ENCODE measurements around the gene RIPK4.

The RIPK4 gene

DNA sequence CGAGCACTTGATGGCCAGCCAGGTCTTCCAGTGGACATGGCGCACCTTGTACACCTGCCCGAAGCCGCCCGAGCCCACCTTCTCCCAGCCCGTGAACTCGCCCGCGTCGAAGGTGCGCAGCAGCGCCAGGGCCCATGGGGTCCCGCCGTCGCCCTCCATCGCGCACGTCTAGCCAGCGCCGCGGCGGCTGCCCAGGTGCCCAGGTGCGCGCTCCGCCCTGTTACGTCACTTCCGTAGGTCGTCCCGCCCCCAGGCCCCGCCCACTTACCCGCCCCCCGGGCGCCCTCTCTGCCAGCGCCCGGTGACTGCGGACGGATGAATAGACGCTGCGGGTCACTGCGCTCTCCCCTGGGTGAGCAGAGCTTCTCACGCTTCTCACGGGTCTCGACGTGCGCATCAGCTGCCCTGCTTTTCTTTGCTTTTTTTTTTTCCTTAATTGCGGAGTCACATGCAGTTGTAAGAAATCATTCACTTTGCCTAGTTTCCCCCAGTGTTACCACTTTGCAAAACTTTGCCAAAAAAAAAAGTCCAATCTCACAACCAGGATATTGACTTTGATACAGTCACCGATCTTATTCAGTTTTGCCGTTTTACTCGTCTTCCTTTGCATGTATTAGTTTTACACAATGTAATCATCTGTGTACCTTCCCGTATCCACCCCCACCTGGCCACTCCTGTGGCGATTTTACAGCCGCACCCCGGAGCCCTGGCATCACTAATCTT lies at the start of gene RIPK4:
RIPK4 (minus strand) TSS at position 170 of the 723 bp plus-strand sequence; CDS start at position 159, 11 bp downstream.
- Mint-ChIP-seq H3K36me3 (ENCODE audit: low read depth) (no peaks in the 10 kb centered on the region), H3K9me3 (no peaks in the 10 kb centered on the region), H3K27me3 (peaks cover 88% of the 10 kb centered on the region), H3K4me3 (peak within 1 kb of the TSS; percentile 75), H3K27ac (peak within 1 kb of the TSS; percentile 52), H3K4me1 (ENCODE audit: low read depth) (peaks cover 24% of the 10 kb centered on the region)
- DNase-seq = peak; percentile 74

DNA sequence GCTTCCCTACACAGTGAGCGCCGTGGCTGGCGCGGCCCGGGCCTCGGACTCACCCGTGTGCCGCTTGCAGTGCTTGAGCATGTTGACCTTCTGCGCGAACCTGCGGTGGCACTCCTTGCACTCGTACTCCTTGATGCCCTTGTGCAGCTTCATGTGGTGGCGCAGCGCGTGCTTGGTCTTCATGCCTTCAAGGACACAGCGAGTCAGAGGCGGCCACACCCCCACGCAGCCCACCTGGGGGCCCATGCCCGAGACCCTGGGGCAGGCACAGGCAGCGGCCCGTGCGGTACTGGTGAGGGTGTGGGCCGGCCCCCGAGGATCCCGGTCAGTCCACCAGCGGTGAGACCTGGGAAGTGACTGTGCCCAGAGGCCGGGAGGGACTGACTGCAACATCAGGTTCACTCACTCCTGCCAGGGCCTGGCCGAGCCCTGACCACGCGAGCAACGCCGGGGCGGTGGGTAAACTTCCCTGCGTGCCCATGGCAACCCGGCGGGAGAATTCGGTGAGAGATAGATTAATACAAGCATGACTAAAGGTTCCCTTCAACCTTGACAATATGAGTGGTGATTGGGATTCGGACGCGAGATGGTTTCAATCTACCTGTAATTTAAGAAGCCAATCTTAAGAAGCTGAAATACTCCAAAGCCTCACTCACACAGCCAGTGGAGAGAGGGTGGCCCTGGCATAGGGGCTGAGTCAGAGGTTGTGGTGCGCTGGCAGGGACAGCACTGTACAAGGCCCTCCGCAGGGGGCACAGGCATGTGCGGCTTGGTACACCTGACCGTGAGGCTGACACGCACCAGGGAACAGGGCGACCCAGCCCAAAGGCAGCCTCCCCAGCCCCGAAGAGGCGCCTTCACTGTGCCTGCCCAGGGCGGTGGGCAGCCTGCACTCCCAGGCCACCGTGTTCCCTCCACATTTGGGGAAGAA lies 49.1 kb upstream of the RIPK4 start:
- peaks cover 77% of the 10 kb centered on the region for H3K36me3 Mint-ChIP-seq (ENCODE audit: low read depth)
- H3K27me3 Mint-ChIP-seq = no peaks in the 10 kb centered on the region
- H3K9me3 Mint-ChIP-seq = no peaks in the 10 kb centered on the region
- DNase-seq = no peak
- H3K27ac Mint-ChIP-seq = no peak overlapping the region
- H3K4me1 Mint-ChIP-seq (ENCODE audit: low read depth) = peaks cover 4% of the 10 kb centered on the region
- H3K4me3 Mint-ChIP-seq = no peak overlapping the region

GRCh38 chr21:41813226-41813625 lies 46.4 kb upstream of the RIPK4 start:
- DNase-seq = no peak
- no peaks in the 10 kb centered on the region for H3K9me3 Mint-ChIP-seq
- H3K27me3 Mint-ChIP-seq = no peaks in the 10 kb centered on the region
- H3K4me3 Mint-ChIP-seq = no peak overlapping the region
- no peak overlapping the region for H3K27ac Mint-ChIP-seq
- peaks cover 79% of the 10 kb centered on the region for H3K36me3 Mint-ChIP-seq (ENCODE audit: low read depth)
- H3K4me1 Mint-ChIP-seq (ENCODE audit: low read depth) = peaks cover 4% of the 10 kb centered on the region

DNA sequence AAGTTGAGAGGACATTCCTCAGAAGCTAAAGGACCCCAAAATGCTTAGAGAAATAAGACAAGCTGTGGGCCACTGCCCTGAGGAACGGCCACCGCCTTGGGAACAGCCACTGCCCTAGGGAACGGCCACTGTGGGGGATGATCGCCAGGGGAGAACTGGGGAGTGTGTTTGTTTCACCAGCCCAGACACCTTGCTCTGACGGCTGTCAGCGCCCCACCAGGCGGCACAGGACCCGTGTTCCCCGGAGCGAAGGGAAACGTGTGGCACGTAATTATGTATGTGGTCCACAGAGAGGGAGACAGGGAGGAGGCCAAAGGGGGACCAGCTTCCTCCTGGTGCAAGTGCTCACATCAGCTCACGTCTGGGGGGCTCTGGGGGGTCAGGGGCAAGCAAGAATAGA lies 45.8 kb upstream of the RIPK4 start:
- H3K27ac Mint-ChIP-seq = no peak overlapping the region
- no peak overlapping the region for H3K4me3 Mint-ChIP-seq
- no peak for DNase-seq
- H3K36me3 Mint-ChIP-seq (ENCODE audit: low read depth) = peaks cover 82% of the 10 kb centered on the region
- H3K9me3 Mint-ChIP-seq = no peaks in the 10 kb centered on the region
- H3K4me1 Mint-ChIP-seq (ENCODE audit: low read depth) = peaks cover 4% of the 10 kb centered on the region
- H3K27me3 Mint-ChIP-seq = no peaks in the 10 kb centered on the region

- Mint-ChIP-seq H3K27ac (no peak overlapping the region), H3K4me1 (ENCODE audit: low read depth) (peaks cover 2% of the 10 kb centered on the region), H3K9me3 (peaks cover 8% of the 10 kb centered on the region), H3K4me3 (no peak overlapping the region), H3K27me3 (no peaks in the 10 kb centered on the region), H3K36me3 (ENCODE audit: low read depth) (peaks cover 78% of the 10 kb centered on the region)
- DNase-seq = no peak
These were observed 43.7 kb upstream of the RIPK4 start for GRCh38 chr21:41810597-41810932.

DNA sequence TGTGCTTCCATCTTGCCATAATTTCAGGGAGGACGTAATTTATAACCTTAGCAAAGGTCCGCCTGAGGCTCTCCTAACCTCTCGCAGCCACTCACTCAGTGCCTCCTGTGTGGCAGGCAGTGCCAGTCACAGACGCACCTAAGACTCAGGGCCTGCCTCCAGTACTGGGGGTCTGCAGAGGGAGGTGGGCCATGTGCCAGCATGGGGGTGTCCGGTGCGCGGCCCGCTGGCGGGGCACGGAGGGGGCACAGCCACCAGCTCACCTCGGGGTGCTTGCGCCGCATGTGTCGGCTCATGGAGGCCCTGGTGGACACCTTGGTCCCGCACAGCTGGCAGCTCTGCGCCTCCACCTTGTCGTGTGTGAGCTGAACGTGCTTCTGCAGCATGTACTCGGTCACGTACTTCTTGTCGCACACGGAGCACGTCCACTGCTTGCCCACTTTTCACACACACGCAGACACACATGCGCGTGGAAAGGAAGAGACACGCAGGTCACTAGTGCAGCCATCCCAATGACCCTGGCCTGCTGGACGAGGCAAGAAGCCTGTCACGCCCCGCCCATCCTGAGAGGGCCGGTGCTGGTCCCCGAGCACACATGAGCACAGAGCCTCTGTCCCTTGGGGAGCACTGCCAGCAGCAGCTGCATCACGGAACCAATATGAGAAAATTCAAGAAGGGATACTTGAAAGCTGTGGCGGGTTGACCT lies 43.2 kb upstream of the RIPK4 start:
- Mint-ChIP-seq H3K4me1 (ENCODE audit: low read depth) (peaks cover 3% of the 10 kb centered on the region), H3K27me3 (no peaks in the 10 kb centered on the region), H3K9me3 (peaks cover 8% of the 10 kb centered on the region), H3K27ac (no peak overlapping the region), H3K36me3 (ENCODE audit: low read depth) (peaks cover 77% of the 10 kb centered on the region), H3K4me3 (no peak overlapping the region)
- DNase-seq = no peak

GRCh38 chr21:41808846-41809245 lies 42.0 kb upstream of the RIPK4 start:
- H3K36me3 Mint-ChIP-seq (ENCODE audit: low read depth) = peaks cover 81% of the 10 kb centered on the region
- no peak overlapping the region for H3K4me3 Mint-ChIP-seq
- no peaks in the 10 kb centered on the region for H3K27me3 Mint-ChIP-seq
- DNase-seq = no peak
- H3K9me3 Mint-ChIP-seq = peaks cover 8% of the 10 kb centered on the region
- no peak overlapping the region for H3K27ac Mint-ChIP-seq
- peaks cover 3% of the 10 kb centered on the region for H3K4me1 Mint-ChIP-seq (ENCODE audit: low read depth)

DNA sequence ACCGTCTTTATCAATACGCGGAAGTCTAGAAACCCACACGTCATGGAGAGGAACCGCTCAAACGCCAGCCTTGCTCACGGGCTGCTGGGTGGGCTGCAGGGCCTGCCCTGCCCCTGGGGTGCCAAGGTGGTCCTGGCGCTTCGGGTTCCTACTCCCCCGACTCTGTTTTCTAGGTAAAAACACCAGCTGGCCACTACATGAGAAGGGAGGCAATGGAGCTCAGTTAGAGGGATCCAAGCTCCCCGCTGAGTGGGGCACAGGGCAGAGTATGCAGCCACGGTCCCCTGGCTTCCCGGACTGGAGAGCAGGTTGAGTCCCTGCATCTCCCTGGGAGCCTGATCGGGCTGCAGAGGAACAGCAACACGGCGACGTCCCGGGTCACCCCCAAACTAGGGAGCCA lies 41.2 kb upstream of the RIPK4 start:
- no peak for DNase-seq
- Mint-ChIP-seq H3K4me1 (ENCODE audit: low read depth) (peaks cover 3% of the 10 kb centered on the region), H3K27ac (no peak overlapping the region), H3K9me3 (peaks cover 8% of the 10 kb centered on the region), H3K36me3 (ENCODE audit: low read depth) (peaks cover 79% of the 10 kb centered on the region), H3K27me3 (no peaks in the 10 kb centered on the region), H3K4me3 (no peak overlapping the region)

DNA sequence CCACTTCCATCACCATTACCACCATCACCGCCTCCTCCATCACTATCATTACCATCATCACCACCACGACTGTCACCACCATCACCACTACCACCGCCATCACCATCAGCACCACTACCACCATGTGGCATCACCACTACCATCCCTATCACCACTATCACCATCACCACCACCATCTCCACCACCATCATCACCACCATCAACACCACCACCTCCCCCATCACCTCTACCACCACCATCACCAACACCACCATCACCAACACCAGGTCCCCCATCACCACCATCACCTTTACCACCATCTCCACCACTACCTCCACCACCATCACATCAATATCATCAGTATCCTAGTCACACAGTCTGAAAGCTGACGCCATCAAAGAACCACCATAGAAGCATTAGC lies 39.9 kb upstream of the RIPK4 start:
- H3K36me3 Mint-ChIP-seq (ENCODE audit: low read depth) = peaks cover 78% of the 10 kb centered on the region
- H3K4me1 Mint-ChIP-seq (ENCODE audit: low read depth) = peaks cover 3% of the 10 kb centered on the region
- no peaks in the 10 kb centered on the region for H3K27me3 Mint-ChIP-seq
- DNase-seq = no peak
- H3K27ac Mint-ChIP-seq = peak overlapping the region; percentile 9
- H3K4me3 Mint-ChIP-seq = no peak overlapping the region
- peaks cover 8% of the 10 kb centered on the region for H3K9me3 Mint-ChIP-seq

DNA sequence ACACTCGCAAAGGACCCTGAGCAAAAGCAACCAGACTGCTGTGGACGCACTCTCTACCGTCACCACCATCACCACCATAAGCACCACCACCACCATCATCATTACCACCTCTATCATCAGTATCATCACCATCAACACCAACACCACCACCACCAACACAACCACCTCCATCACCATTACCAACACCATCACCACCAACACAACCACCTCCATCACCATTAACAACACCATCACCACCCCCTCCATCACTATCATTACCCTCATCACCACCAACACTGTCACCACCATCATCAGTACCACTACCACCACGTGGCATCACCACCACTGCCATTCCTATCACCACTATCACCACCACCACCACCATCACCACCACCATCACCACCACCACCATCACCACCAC lies 38.8 kb upstream of the RIPK4 start:
- H3K27me3 Mint-ChIP-seq = no peaks in the 10 kb centered on the region
- peaks cover 3% of the 10 kb centered on the region for H3K4me1 Mint-ChIP-seq (ENCODE audit: low read depth)
- peaks cover 83% of the 10 kb centered on the region for H3K36me3 Mint-ChIP-seq (ENCODE audit: low read depth)
- no peak overlapping the region for H3K27ac Mint-ChIP-seq
- peaks cover 8% of the 10 kb centered on the region for H3K9me3 Mint-ChIP-seq
- no peak overlapping the region for H3K4me3 Mint-ChIP-seq
- DNase-seq = no peak

- H3K9me3 Mint-ChIP-seq = peaks cover 8% of the 10 kb centered on the region
- no peaks in the 10 kb centered on the region for H3K27me3 Mint-ChIP-seq
- H3K36me3 Mint-ChIP-seq (ENCODE audit: low read depth) = peaks cover 83% of the 10 kb centered on the region
- H3K27ac Mint-ChIP-seq = peak overlapping the region; percentile 20
- peaks cover 3% of the 10 kb centered on the region for H3K4me1 Mint-ChIP-seq (ENCODE audit: low read depth)
- no peak overlapping the region for H3K4me3 Mint-ChIP-seq
- no peak for DNase-seq
These were observed 38.2 kb upstream of the RIPK4 start for GRCh38 chr21:41805038-41805437.

GRCh38 chr21:41804381-41804780 lies 37.5 kb upstream of the RIPK4 start:
- Mint-ChIP-seq H3K4me3 (no peak overlapping the region), H3K9me3 (peaks cover 8% of the 10 kb centered on the region), H3K27ac (no peak overlapping the region), H3K27me3 (no peaks in the 10 kb centered on the region), H3K4me1 (ENCODE audit: low read depth) (peaks cover 3% of the 10 kb centered on the region), H3K36me3 (ENCODE audit: low read depth) (peaks cover 84% of the 10 kb centered on the region)
- DNase-seq = no peak

DNA sequence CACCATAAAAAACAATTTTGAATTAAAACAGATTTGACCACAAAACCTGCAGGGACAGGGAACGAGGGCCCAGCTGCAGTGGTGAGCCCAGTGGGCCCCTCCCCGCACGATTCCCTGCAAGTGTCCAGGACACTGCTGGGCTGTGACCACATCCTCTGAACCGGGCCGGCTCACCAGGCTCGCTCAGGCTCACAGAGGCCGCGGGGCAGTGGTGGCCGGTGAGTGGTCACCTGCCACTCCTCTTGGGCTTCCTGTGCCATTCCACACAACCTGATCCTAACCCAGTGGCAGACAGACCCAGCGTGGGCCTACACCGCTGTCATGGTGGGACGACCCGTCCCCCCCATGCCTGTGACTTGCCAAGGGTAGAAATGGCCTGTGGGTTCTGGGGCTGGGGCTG lies 36.5 kb upstream of the RIPK4 start:
- Mint-ChIP-seq H3K27ac (no peak overlapping the region), H3K9me3 (peaks cover 8% of the 10 kb centered on the region), H3K36me3 (ENCODE audit: low read depth) (peaks cover 84% of the 10 kb centered on the region), H3K4me1 (ENCODE audit: low read depth) (peaks cover 3% of the 10 kb centered on the region), H3K27me3 (no peaks in the 10 kb centered on the region), H3K4me3 (no peak overlapping the region)
- no peak for DNase-seq

- Mint-ChIP-seq H3K9me3 (peaks cover 8% of the 10 kb centered on the region), H3K27ac (peak overlapping the region; percentile 66), H3K4me1 (ENCODE audit: low read depth) (peaks cover 3% of the 10 kb centered on the region), H3K36me3 (ENCODE audit: low read depth) (peaks cover 84% of the 10 kb centered on the region), H3K27me3 (no peaks in the 10 kb centered on the region), H3K4me3 (no peak overlapping the region)
- DNase-seq = no peak
These were observed 35.8 kb upstream of the RIPK4 start for GRCh38 chr21:41802684-41803083.

Measured in activated T-cell treated with anti-CD3 and anti-CD28 coated beads, Interleukin-2, amount 50 U/mL, for 24 hours (primary cell).